Measurements from ENCODE around the gene NEDD9.
A peak's percentile ranks its signal among the peaks of the same experiment; 100 is the strongest.

The NEDD9 gene

DNA sequence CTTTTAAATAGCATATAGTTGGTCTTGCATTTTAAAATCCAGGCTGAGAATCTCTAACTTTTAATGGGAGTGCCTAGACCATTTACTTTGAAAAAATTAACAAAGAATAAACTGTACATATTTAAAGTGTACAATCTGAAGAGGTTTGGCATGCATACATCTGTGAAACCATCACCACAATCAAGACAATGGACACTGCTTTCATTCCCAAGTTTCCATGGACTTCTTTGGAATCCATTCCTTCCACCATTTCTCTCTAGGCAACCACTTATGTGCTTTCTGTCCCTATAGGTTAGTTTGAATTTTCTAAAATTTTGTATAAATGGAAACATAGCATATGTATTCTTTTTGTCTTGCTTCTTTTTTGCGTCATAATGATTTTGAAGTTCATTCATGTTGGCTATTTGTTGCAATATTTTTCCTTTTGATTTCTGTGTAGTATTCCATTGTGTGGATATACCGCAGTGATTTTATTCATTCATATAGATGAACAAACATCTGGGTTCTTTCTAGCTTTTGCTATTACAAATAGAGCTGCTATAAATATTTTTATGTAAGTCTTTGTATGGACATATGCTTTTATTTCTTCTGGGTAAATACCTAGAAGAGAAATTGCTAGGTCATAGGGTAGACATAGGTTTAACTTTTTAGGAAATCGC, 50.9 kb downstream of the NEDD9 start:
- DNase-seq (ENCODE audit: low read depth in 2 of 2): no peak

GRCh38 chr6:11179419-11180202, 52.9 kb downstream of the NEDD9 start:
- no peak for DNase-seq (ENCODE audit: low read depth in 2 of 2)

DNA sequence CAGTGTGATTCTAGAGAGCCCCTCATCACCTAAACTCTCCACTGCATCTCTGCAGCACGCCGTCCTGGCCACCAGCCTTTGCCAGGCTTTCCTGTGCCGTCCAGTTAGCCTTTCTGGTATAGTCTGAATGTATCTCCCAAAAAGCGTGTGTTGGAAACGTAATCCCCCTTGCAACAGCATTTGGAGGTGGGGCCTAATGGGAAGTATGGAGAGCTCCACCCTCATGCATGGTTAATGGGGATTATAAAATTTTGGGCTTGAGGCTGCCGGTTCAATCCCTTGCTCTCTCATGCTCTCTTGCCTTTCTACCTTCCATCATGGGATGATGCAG, 53.4 kb downstream of the NEDD9 start:
- no peak for DNase-seq (ENCODE audit: low read depth in 2 of 2)

- no peak for DNase-seq (ENCODE audit: low read depth in 2 of 2)
Observed at GRCh38 chr6:11177271-11177670, 55.2 kb downstream of the NEDD9 start.

GRCh38 chr6:11174242-11174611, 58.2 kb downstream of the NEDD9 start:
- DNase-seq (ENCODE audit: low read depth in 2 of 2): no peak

GRCh38 chr6:11172501-11173327, 59.8 kb downstream of the NEDD9 start:
- peak; percentile 71 to 72 for DNase-seq (ENCODE audit: low read depth in 2 of 2)

DNA sequence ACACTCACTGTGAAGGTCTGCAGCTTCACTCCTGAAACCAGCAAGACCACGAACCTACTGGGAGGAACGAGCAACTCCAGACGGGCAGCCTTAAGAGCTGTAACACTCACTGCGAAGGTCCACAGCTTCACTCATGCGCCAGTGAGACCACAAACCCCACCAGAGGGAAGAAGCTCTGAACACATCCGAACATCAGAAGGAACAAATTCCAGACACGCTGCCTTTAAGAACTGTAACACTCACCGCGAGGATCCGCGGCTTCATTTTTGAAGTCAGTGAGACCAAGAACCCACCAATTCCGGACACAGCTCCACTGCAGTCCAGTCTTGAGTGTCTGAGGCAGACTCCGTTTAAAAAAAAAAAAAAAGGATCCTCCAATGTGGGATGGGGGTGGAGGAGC, 60.5 kb downstream of the NEDD9 start:
- DNase-seq (ENCODE audit: low read depth in 2 of 2): no peak

DNA sequence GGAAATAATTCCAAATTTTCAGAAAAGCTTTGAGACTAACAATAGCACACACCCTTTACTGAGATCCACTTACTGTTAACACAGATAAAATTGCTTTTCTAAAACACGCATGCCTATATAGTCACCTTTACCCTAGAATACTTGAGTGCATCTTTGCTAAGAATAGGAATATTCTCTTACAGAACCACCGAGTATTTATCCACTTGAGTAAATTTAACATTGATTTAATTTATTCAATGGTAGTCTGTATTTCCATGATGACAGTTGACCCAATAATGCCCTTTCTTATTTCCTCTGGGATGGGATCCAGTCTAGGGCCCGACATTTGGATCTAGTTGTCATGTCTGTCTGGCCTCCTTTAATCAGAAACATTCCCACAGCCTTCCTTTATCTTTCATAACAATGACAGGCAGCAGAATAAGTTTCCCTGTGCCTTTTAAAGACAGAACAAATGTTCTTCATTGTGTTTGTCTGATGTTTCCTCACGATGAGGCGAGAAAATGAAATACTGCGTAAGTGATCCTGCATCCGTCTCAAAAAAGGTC, 64.3 kb downstream of the NEDD9 start:
- DNase-seq (ENCODE audit: low read depth in 2 of 2): no peak

DNA sequence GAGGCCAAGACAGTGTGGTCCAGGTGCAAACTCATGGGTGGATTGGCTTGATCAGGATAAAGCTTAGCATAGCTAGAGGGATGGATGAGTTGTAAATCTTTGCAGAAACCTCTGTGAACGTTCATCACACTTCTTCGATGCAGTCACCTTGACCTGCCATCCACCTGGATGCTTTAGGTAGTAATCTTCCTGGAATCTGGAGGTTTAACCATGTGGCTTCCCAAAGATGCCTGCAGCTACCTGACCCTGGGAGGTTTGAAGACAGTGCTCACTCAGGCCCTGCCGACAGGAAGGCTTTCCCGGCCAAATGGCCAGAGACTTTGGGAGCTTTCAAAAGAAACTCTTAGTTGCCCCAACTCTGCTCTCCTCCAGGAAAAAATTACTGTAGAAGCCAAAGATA, 65.5 kb downstream of the NEDD9 start:
- no peak for DNase-seq (ENCODE audit: low read depth in 2 of 2)

DNA sequence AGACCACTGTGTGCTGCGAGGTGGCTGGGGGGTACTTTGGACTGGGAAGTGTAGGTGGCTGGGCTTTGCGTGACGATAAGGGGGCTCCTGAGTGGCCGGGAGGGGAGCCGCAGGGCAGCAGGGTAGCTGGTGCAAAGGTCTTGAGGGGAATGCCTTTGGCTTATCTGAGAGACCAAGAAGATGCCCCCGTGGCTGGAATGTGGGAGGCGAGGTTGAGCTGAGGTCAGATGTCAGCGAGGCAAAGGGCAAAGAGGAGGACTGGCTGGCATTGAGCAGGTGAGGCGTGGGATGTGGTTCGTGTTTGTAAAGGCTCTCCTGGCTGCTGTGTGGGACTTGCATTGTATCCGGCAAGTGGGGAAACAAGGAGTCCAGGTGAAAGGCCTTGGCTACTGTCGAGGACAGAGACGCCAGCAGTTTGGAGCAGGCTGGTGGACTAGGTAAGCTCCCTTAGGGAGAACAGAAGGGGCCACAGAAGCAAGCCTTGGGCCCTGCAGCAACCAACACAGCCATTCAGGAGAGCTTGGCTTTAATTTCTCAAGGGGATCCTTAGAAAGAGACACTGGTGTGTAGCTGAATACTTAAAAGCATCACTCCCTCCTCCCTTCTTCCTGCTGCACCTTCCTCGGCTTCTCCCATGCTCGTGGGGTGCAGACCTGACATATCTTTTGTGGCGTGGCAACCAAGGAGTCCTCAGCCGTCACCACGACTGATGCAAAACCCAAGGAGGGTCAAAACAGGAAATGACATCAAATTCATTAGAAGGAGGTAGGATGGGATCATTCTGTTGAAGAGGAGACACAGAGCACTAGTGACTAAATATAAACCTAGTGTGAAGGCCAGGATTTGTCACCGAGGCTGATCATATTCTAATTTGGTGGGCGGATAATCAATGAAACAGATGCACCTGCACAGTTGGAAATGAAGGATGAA, 67.5 kb downstream of the NEDD9 start:
- DNase-seq (ENCODE audit: low read depth in 2 of 2): no peak

- DNase-seq (ENCODE audit: low read depth in 2 of 2): no peak
Observed at GRCh38 chr6:11163932-11164331, 68.5 kb downstream of the NEDD9 start.

- no peak for DNase-seq (ENCODE audit: low read depth in 2 of 2)
Observed at GRCh38 chr6:11162262-11162661, 70.2 kb downstream of the NEDD9 start.

GRCh38 chr6:11161031-11161956, 71.2 kb downstream of the NEDD9 start:
- no peak for DNase-seq (ENCODE audit: low read depth in 2 of 2)

DNA sequence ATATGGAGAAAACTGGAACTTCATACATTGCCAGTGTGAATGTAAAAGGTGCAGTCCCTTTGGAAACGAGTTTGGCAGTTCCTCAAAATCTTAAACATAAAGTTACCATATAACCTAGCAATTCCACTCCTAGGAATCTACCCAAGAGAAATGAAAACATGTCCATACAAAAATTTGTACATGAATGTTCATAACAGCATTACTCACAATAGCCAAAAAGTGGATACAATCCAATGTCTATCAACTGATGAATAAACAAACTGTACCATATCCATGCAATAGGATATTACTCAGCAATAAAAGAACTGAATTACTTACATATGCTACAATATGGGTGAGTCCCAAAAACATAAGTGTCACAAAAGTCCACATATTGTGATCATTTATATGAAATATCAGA, 72.3 kb downstream of the NEDD9 start:
- DNase-seq (ENCODE audit: low read depth in 2 of 2): no peak

DNA sequence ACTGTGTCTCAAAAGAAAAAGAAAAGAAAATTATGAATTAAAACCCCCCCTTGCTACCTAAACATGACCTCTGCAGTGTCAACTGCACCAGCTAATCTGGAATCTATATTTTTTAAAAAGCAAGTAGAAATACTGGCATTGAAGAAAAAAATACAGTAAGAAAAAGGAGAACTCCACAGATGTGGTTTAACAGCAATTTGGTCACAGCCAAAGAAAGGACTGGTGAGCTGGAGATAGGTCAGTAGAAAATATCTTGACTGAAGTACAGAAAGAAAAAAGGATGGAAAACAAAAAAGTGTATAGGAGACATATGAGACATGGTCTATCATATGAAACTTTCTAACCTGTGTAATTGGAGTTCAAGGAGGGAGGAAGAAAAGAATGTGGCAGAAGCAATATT, 76.9 kb downstream of the NEDD9 start:
- DNase-seq (ENCODE audit: low read depth in 2 of 2): no peak

GRCh38 chr6:11153447-11153846, 79.0 kb downstream of the NEDD9 start:
- DNase-seq (ENCODE audit: low read depth in 2 of 2): no peak

DNA sequence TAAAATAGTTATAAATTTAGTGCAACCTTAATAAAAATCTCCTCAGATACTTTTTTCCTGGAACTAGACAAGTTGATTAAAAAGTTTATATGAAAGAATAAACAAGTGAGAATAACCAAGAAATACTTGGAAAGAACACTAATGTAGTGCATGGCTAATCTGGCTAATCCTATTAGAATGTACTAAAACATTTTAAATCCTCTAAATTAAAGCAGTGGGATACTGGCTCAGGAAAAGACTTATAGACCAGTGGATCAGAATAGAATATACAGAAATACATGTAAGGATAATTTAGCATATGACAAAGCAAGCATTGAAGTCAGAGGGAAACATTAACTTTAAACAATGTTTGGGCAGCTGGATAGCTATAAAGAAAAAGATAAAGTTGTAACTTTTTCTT, 79.9 kb downstream of the NEDD9 start:
- DNase-seq (ENCODE audit: low read depth in 2 of 2): no peak

DNA sequence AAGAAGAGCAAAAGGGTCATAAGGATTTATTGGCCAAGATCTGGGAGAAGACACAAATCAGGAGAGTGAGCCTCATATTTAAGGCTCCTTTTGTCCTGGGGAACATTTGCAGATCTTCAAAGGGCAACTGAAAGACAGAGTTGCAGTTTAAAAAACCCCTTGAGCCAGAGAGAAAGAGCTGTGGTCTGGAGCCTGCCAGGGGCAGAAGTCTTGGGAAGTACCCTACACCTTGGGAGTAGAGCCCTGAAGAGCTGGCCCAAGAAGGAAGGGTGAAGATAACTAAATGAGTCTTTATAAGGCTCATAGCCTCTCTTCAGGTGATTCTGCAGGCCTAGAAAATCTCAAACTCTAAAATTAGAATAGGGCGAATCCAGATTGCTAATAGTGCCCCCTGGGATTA, 81.0 kb downstream of the NEDD9 start:
- no peak for DNase-seq (ENCODE audit: low read depth in 2 of 2)

DNA sequence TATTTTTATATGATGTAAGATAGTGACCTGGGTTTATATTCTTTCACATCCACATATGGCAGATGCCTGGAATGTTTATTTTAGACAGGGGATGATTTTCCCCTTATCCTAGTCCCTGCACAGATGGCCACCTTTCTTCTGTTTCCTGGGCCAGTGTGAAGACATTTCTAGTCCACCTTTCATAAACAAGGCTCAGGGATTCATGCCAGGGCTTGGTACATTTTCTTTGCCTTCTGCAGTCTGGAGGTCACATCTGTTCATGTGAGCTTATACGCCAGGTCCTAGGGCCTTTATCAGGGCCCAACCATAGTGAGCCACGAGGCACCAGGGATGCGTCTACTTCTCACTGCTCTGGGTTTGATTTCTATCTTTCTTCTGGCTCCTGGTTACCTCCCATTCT, 82.9 kb downstream of the NEDD9 start:
- no peak for DNase-seq (ENCODE audit: low read depth in 2 of 2)

- DNase-seq (ENCODE audit: low read depth in 2 of 2): no peak
Observed at GRCh38 chr6:11146117-11146826, 86.2 kb downstream of the NEDD9 start.
